GM12874 (cell line): Measurements from ENCODE around the gene PIGH.
A peak's percentile ranks its signal among the peaks of the same experiment; 100 is the strongest.

Experiments used
- CTCF ChIP-seq: IDR thresholded peaks from 2 replicates; pipeline ENCODE4 v1.5.1; 2011; ENCODE audit warnings: low read depth, mild to moderate bottlenecking, control low read depth, low read length, moderate library complexity; ENCODE audit not compliant: insufficient read depth

Gene PIGH

GRCh38 chr14:67599698-67600561 lies at the start of gene PIGH:
Gene PIGH, minus strand, starts transcription at chr14:67600268. Its CDS starts 65 bp downstream, at chr14:67600203.
- peak; percentile 79 for TF ChIP-seq CTCF

- no peak for TF ChIP-seq CTCF
Observed at GRCh38 chr14:67646131-67646530, 46.1 kb upstream of the PIGH start.

GRCh38 chr14:67645414-67645813 lies 45.3 kb upstream of the PIGH start:
- TF ChIP-seq CTCF: no peak

GRCh38 chr14:67644428-67644827 lies 44.4 kb upstream of the PIGH start:
- no peak for TF ChIP-seq CTCF

GRCh38 chr14:67643713-67644112 lies 43.6 kb upstream of the PIGH start:
- no peak for TF ChIP-seq CTCF

GRCh38 chr14:67641902-67642749 lies 42.1 kb upstream of the PIGH start:
- TF ChIP-seq CTCF: no peak

GRCh38 chr14:67641480-67641879 lies 41.4 kb upstream of the PIGH start:
- no peak for TF ChIP-seq CTCF
